Measurements from ENCODE around the gene UST. TPM values are rescaled to one million over a fixed set of nuclear protein-coding genes. Genes with fewer than 3 reads are reported as not detected.

UST gene
- total RNA-seq, 1 donor from 2014 or later = 17.1 TPM

- DNase-seq (ENCODE audit: low spot score) = no peak
- H3K27me3 Mint-ChIP-seq (ENCODE audit: low read depth) = no peaks in the 10 kb centered on the region
- no peak for TF ChIP-seq CTCF (IDR thresholded peaks at IDR 0.05)
- no peaks in the 10 kb centered on the region for H3K36me3 Mint-ChIP-seq (ENCODE audit: low read depth)
- peaks cover 14% of the 10 kb centered on the region for H3K4me1 Mint-ChIP-seq (ENCODE audit: low read depth)
- no peaks in the 10 kb centered on the region for H3K9me3 Mint-ChIP-seq (ENCODE audit: low read depth)
- no peak overlapping the region for H3K27ac Mint-ChIP-seq (ENCODE audit: unreplicated experiment)
- H3K4me3 Mint-ChIP-seq (ENCODE audit: unreplicated experiment) = no peak overlapping the region
Measured at GRCh38 chr6:148743476-148743875, 3.4 kb upstream of the UST start.

DNA sequence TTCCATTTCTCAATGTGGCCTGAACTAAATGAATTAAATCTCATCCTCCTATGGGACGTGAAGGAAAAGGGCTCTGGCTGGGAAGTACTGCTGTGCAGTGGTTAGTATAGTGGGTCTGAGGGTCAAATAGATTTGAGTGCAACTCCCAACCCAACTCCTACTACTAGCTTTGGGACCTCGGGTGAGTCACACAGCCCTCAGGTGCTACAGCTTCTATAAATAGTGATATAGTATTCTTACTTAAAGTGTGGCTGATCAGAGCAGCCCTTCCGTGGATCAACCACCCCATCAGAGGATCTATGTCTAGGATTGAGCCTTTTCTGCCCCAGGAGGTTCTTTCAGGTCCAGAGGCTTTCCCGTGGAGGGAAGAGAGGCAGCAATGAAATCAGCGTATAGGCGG is 904 bp upstream of the UST start:
- H3K27ac Mint-ChIP-seq (ENCODE audit: unreplicated experiment) = peak overlapping the region; percentile 96
- TF ChIP-seq CTCF (IDR thresholded peaks at IDR 0.05) = no peak
- no peak for DNase-seq (ENCODE audit: low spot score)
- H3K4me1 Mint-ChIP-seq (ENCODE audit: low read depth) = peaks cover 21% of the 10 kb centered on the region
- no peaks in the 10 kb centered on the region for H3K27me3 Mint-ChIP-seq (ENCODE audit: low read depth)
- H3K4me3 Mint-ChIP-seq (ENCODE audit: unreplicated experiment) = peak overlapping the region; percentile 88
- H3K9me3 Mint-ChIP-seq (ENCODE audit: low read depth) = no peaks in the 10 kb centered on the region
- H3K36me3 Mint-ChIP-seq (ENCODE audit: low read depth) = no peaks in the 10 kb centered on the region

- H3K9me3 Mint-ChIP-seq (ENCODE audit: low read depth) = no peaks in the 10 kb centered on the region
- peak overlapping the region; percentile 88 for H3K4me3 Mint-ChIP-seq (ENCODE audit: unreplicated experiment)
- peak overlapping the region; percentile 79 for H3K27ac Mint-ChIP-seq (ENCODE audit: unreplicated experiment)
- DNase-seq (ENCODE audit: low spot score) = no peak
- H3K36me3 Mint-ChIP-seq (ENCODE audit: low read depth) = peaks cover 1% of the 10 kb centered on the region
- peaks cover 21% of the 10 kb centered on the region for H3K4me1 Mint-ChIP-seq (ENCODE audit: low read depth)
- TF ChIP-seq CTCF (IDR thresholded peaks at IDR 0.05) = no peak
- no peaks in the 10 kb centered on the region for H3K27me3 Mint-ChIP-seq (ENCODE audit: low read depth)
Measured at GRCh38 chr6:148747145-148747470, 278 bp downstream of the UST start.

GRCh38 chr6:148747471-148748165 is 788 bp downstream of the UST start:
- H3K4me3 Mint-ChIP-seq (ENCODE audit: unreplicated experiment) = peak overlapping the region; percentile 83
- no peaks in the 10 kb centered on the region for H3K27me3 Mint-ChIP-seq (ENCODE audit: low read depth)
- peaks cover 21% of the 10 kb centered on the region for H3K4me1 Mint-ChIP-seq (ENCODE audit: low read depth)
- H3K9me3 Mint-ChIP-seq (ENCODE audit: low read depth) = no peaks in the 10 kb centered on the region
- H3K27ac Mint-ChIP-seq (ENCODE audit: unreplicated experiment) = peak overlapping the region; percentile 79
- TF ChIP-seq CTCF (IDR thresholded peaks at IDR 0.05) = peak; percentile 41
- peak; percentile 94 for DNase-seq (ENCODE audit: low spot score)
- H3K36me3 Mint-ChIP-seq (ENCODE audit: low read depth) = peaks cover 1% of the 10 kb centered on the region

DNA sequence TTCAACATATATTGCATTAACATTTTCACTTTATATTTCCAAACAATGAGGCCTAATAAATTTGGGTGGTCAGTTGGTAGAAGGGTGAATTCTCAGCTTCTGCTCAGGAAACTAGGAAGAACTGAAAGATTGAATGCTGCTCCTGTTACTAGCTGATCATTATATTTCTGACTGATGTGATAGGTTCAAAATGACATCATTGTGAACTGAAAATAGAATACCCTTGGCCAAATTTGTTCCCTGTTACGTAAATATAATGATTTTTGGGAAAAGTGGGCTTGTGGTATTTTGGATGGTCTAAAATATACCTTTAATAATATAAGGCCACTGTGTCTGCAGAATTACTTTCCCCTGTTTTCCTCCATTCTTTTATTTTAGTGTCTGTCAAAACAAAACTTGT is 2.8 kb downstream of the UST start:
- Mint-ChIP-seq H3K4me1 (ENCODE audit: low read depth) (peaks cover 17% of the 10 kb centered on the region), H3K4me3 (ENCODE audit: unreplicated experiment) (no peak overlapping the region), H3K27me3 (ENCODE audit: low read depth) (no peaks in the 10 kb centered on the region), H3K27ac (ENCODE audit: unreplicated experiment) (no peak overlapping the region), H3K36me3 (ENCODE audit: low read depth) (peaks cover 1% of the 10 kb centered on the region), H3K9me3 (ENCODE audit: low read depth) (no peaks in the 10 kb centered on the region)
- TF ChIP-seq CTCF (IDR thresholded peaks at IDR 0.05) = no peak
- DNase-seq (ENCODE audit: low spot score) = no peak
